DLD1 (cell line): Measurements from ENCODE around the gene RBP2.
"Not testable (repeated sequence)": the region's sequence is repeated elsewhere in the genome, so short reads cannot be mapped to it uniquely, and the experiment has no call there.

ENCODE experiments used
- in situ Hi-C: cut with HindIII; loops from 2 replicates; pipeline ENCODE4 v1.10.0; 2017; ENCODE audit warnings: low sequenced_read_pairs

The RBP2 gene

GRCh38 chr3:139447486-139447885 lies 28.8 kb downstream of the RBP2 start:
- in situ Hi-C loops = no loop called here

- in situ Hi-C loops = no loop called here
Observed at GRCh38 chr3:139444446-139444845, 31.9 kb downstream of the RBP2 start.

- in situ Hi-C loops = no loop called here
Observed at GRCh38 chr3:139443186-139443585, 33.1 kb downstream of the RBP2 start.

- in situ Hi-C loops = no loop called here
Observed at GRCh38 chr3:139441656-139442055, 34.7 kb downstream of the RBP2 start.

GRCh38 chr3:139440639-139441556 lies 35.4 kb downstream of the RBP2 start:
- in situ Hi-C loops = no loop called here

GRCh38 chr3:139439278-139439677 lies 37.0 kb downstream of the RBP2 start:
- in situ Hi-C loops = no loop called here

GRCh38 chr3:139434764-139435307 lies 41.5 kb downstream of the RBP2 start:
- in situ Hi-C loops = no loop called here

- in situ Hi-C loops = no loop called here
Observed at GRCh38 chr3:139434228-139434627, 42.1 kb downstream of the RBP2 start.

- in situ Hi-C loops = no loop called here
Observed at GRCh38 chr3:139433089-139433488, 43.2 kb downstream of the RBP2 start.

- in situ Hi-C loops = no loop called here
Observed at GRCh38 chr3:139430493-139430892, 45.8 kb downstream of the RBP2 start.

- in situ Hi-C loops = no loop called here
Observed at GRCh38 chr3:139427283-139428060, 48.8 kb downstream of the RBP2 start.

GRCh38 chr3:139425745-139426400 lies 50.4 kb downstream of the RBP2 start:
- in situ Hi-C loops = no loop called here

- in situ Hi-C loops = no loop called here
Observed at GRCh38 chr3:139423232-139423631, 53.1 kb downstream of the RBP2 start.

- in situ Hi-C loops = no loop called here
Observed at GRCh38 chr3:139421460-139421859, 54.9 kb downstream of the RBP2 start.

- in situ Hi-C loops = no loop called here
Observed at GRCh38 chr3:139421040-139421439, 55.3 kb downstream of the RBP2 start.

- in situ Hi-C loops = no loop called here
Observed at GRCh38 chr3:139418144-139418543, 58.2 kb downstream of the RBP2 start.

GRCh38 chr3:139416275-139416674 lies 60.0 kb downstream of the RBP2 start:
- in situ Hi-C loops = no loop called here

- in situ Hi-C loops = no loop called here
Observed at GRCh38 chr3:139414608-139415224, 61.6 kb downstream of the RBP2 start.

- in situ Hi-C loops = not testable (repeated sequence)
Observed at GRCh38 chr3:139412891-139413290, 63.4 kb downstream of the RBP2 start.
